ENCODE data around the gene SCRN2. TPM values are rescaled to one million over a fixed set of nuclear protein-coding genes. Genes with fewer than 3 reads are reported as not detected.
A peak's percentile ranks its signal among the peaks of the same experiment; 100 is the strongest.

Gene SCRN2
- total RNA-seq, 1 donor from 2014 or later, result 45.2 TPM

DNA sequence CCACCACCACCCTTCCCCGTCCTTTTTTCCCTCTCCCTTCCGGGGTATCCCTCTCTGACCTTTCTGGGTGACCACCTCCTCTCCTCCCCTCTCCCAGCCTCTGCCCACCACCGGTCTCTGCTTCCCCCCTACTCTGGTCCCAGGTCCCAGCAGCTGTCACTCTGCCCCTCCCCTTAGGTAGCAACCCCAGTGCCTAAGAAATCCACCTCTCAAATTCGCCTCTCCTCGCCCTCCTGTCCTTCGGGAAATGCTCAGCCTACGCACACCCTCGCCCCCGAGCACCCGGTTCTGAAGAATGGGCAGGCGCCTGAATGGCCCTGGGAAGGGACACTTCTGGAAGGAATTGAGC lies 10.7 kb upstream of the SCRN2 start:
- no peak for DNase-seq (ENCODE audit: extremely low spot score, unreplicated experiment)
- H3K9me3 Mint-ChIP-seq, result no peaks in the 10 kb centered on the region
- H3K27me3 Mint-ChIP-seq, result peaks cover 90% of the 10 kb centered on the region
- H3K4me3 Mint-ChIP-seq, result peak overlapping the region; percentile 64
- H3K4me1 Mint-ChIP-seq (ENCODE audit: unreplicated experiment), result peaks cover 9% of the 10 kb centered on the region
- TF ChIP-seq, protein P1, sequence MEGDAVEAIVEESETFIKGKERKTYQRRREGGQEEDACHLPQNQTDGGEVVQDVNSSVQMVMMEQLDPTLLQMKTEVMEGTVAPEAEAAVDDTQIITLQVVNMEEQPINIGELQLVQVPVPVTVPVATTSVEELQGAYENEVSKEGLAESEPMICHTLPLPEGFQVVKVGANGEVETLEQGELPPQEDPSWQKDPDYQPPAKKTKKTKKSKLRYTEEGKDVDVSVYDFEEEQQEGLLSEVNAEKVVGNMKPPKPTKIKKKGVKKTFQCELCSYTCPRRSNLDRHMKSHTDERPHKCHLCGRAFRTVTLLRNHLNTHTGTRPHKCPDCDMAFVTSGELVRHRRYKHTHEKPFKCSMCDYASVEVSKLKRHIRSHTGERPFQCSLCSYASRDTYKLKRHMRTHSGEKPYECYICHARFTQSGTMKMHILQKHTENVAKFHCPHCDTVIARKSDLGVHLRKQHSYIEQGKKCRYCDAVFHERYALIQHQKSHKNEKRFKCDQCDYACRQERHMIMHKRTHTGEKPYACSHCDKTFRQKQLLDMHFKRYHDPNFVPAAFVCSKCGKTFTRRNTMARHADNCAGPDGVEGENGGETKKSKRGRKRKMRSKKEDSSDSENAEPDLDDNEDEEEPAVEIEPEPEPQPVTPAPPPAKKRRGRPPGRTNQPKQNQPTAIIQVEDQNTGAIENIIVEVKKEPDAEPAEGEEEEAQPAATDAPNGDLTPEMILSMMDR (conservative IDR thresholded peaks at IDR 0.05), result no peak
- H3K36me3 Mint-ChIP-seq, result no peaks in the 10 kb centered on the region
- no peak overlapping the region for H3K27ac Mint-ChIP-seq

DNA sequence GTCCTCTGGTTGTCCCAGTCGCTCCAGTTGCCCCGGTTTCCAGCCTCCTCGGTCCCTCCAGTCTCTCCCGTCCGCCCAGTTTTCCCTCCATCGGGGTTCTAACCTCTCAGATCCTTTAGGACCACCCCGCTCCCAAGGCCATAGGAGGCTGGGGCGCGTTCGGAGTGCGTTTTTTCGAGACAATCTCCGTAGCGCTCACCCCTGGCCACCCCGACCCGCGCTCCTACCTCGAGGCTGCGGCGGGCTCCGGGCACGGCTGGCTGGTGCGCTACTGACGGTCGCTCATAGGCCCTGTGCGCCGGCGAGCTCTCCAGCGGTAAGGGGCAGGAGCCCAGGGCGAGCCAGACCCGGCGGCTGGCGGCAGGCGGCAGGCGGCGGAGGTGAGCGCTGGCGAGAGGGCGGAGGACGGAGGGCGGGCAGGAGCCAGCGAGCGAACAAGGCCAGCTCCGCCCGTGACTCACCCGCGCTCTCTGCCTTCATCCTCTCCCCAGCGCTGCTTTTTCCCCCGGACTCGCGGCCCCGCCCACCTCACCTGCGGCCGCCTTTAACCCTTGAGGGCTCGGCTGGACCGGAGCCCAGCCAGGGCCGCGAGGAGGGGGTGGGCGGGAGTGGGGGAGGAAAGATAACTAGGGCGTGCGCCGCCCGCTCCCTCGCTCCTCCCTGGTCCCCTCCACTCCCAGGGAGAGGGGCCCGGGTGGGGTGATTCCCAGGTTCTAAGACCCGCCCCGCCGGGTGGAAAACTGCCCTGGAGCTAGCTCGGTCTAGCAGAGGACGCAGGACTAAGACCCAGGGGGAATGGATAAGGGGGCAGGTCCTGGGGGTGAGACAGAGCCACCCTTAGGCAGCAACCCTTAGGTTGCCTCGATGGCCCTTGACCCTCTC lies 9.9 kb upstream of the SCRN2 start, which contains the start of gene SP6:
Gene SP6, minus strand, starts transcription at position 472 of the 882 bp plus-strand sequence. CDS start 2,734 bp downstream, outside the sequence.
- DNase-seq (ENCODE audit: extremely low spot score, unreplicated experiment), result no peak
- H3K27ac Mint-ChIP-seq, result peak within 1 kb of the TSS; percentile 64
- TF ChIP-seq, protein P1 (conservative IDR thresholded peaks at IDR 0.05), result peak; percentile 46

DNA sequence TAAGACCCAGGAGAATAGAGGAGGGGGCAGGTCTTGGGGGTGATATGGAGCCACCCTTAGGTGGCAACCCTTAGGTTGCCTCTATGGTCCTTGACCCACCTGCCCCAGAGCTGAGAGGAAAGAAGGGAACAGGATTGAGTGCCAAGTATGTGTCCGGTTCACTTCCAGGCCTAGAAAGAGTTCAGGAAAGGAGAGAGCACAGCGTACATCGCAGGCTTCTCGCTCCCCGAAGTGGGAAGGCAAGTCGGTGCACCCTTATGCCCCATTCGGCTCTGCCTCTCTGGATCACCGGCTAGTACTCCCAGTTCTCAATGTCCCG lies 9.3 kb upstream of the SCRN2 start:
- Mint-ChIP-seq H3K36me3 (no peaks in the 10 kb centered on the region), H3K4me3 (peak overlapping the region; percentile 91), H3K27ac (peak overlapping the region; percentile 64), H3K9me3 (no peaks in the 10 kb centered on the region), H3K27me3 (peaks cover 90% of the 10 kb centered on the region), H3K4me1 (ENCODE audit: unreplicated experiment) (peaks cover 9% of the 10 kb centered on the region)
- TF ChIP-seq, protein P1 (conservative IDR thresholded peaks at IDR 0.05), result no peak
- DNase-seq (ENCODE audit: extremely low spot score, unreplicated experiment), result no peak

More for the DNA sequence above, 9.9 kb upstream of the SCRN2 start, which contains the start of gene SP6:
- Mint-ChIP-seq H3K9me3 (no peaks in the 10 kb centered on the region), H3K4me1 (ENCODE audit: unreplicated experiment) (peaks cover 9% of the 10 kb centered on the region), H3K4me3 (peak within 1 kb of the TSS; percentile 91), H3K36me3 (no peaks in the 10 kb centered on the region), H3K27me3 (peaks cover 90% of the 10 kb centered on the region)

DNA sequence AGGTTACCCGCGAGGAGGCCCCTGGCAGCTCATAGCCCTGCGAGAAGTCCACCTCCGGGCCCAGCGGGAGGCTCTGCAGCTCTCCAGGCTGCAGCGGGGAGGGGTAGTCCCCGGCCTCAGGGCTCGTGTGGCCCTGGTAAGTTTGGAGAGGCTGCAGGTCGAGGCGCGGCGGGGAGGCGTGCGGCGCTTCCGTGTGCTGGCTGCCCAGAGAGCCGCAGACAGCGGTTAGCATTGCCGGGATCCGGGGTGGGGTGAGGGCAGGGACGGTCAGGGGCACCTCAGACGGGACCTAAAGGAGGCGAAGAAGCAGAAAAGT lies 7.1 kb upstream of the SCRN2 start:
- Mint-ChIP-seq H3K9me3 (no peaks in the 10 kb centered on the region), H3K4me1 (ENCODE audit: unreplicated experiment) (peaks cover 11% of the 10 kb centered on the region), H3K36me3 (no peaks in the 10 kb centered on the region), H3K4me3 (peak overlapping the region; percentile 91), H3K27ac (no peak overlapping the region), H3K27me3 (peaks cover 81% of the 10 kb centered on the region)
- TF ChIP-seq, protein P1 (conservative IDR thresholded peaks at IDR 0.05), result no peak
- DNase-seq (ENCODE audit: extremely low spot score, unreplicated experiment), result no peak

DNA sequence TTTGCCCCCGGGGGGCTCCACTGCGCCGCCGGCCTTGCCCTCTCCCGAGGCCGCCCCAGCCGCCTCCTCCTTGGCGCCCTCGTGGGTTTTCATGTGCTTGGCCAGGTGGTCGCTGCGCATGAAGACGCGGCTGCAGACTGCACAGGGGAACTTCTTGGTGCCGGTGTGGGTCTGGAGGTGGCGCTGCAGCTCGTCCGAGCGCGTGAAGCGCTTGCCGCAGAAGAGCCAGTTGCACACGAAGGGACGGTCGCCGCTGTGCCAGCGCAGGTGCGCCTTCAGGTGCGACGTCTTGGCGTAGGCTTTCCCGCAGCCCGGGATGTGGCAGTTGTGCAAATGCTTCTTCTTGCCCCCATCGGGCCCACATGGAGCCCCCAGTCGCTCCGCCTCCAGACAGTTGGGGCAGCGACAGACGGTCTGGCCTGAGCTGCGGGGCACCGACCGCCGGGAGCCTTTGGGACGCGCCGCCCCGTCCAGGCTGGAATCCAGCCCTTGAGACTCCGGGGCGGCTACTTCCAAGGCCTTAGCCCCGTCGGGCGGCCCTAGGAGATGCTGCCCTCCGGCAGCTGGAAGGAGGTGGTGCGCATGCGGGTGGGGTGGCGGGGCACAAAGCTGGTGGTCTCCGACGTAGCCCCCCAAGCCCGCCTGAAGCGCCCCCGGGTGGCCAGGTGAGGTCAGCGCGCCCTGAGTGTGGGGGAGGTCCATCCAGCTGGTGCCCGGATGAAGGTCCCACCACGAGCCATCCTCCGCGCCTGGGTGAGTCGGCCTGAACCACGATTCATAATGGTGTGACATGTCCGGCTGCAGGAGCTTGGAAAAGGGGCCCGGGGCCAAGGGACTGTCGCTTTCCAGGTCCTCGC lies 6.5 kb upstream of the SCRN2 start:
- H3K4me1 Mint-ChIP-seq (ENCODE audit: unreplicated experiment), result peaks cover 15% of the 10 kb centered on the region
- no peak overlapping the region for H3K27ac Mint-ChIP-seq
- DNase-seq (ENCODE audit: extremely low spot score, unreplicated experiment), result no peak
- no peaks in the 10 kb centered on the region for H3K36me3 Mint-ChIP-seq
- peak overlapping the region; percentile 91 for H3K4me3 Mint-ChIP-seq
- TF ChIP-seq, protein P1 (conservative IDR thresholded peaks at IDR 0.05), result peak; percentile 42
- no peaks in the 10 kb centered on the region for H3K9me3 Mint-ChIP-seq
- peaks cover 78% of the 10 kb centered on the region for H3K27me3 Mint-ChIP-seq

All from type B pancreatic cell (in vitro differentiated cells).